ENCODE data around the gene DAAM1.

Gene DAAM1

GRCh38 chr14:59292028-59292427 is 103.6 kb downstream of the DAAM1 start:
- DNase-seq (ENCODE audit: low spot score), result no peak

DNA sequence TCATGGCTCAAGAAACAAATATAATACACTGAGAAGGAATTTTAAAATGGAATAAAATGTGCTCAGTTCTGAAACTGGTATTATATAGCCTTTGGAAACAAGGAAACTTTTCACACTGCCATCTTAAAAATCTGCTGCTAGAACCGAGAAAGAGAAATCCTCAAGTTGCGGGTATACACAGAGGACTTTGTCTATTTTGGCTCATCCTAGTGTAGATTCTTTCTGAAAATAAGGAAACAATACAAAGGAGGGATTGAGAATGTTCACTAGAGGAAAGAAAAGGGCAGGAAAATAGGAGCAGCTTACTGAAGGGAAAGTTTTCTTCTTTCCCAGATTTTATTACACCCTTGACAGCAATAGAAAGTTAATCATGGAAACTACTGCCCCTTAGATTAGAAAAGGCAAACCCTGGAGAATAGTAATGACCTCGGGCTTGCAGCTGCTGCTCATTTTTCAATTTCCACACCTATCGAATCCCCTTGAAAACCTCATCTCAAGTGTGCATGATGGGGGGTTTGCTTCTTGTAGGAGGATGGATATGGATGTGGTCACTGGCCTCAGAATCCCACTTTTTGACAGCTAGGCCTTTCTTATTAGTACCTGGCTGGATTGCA is 104.6 kb downstream of the DAAM1 start:
- no peak for DNase-seq (ENCODE audit: low spot score)

DNA sequence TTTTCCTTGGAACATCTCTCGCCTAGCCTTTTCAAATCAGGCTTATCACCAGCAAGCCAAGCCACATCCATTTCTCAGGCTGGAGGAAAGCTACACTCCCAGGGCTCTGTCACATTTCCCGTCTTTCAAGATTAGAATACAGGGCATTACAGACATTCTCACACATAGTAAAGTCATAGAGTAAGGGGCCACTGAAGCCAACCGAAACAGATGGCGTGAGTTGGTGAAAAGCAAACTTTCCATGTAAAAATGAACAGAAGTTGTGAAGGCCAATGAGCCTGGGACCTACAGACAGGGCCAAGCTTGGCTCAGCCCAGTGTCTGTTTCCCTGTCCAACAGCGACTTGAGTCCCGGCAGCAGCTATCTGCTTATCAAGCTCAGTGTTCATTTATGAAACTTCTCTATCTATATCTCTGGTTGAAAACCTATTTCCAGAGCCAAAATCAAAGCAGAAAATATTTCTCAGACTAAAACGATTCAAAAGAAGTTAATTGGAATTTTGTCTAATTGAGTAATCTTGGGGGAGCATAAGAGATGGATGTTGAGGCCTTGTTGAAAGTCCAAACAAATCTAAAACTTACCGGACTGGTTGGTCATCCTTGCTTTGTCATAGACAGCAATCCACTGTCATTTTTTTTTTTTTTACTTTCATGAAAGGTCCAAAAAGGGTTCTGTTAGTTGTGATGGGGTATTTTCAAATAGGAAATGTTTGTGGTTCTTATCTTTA is 105.6 kb downstream of the DAAM1 start:
- no peak for DNase-seq (ENCODE audit: low spot score)

- no peak for DNase-seq (ENCODE audit: low spot score)
These were observed 106.2 kb downstream of the DAAM1 start for GRCh38 chr14:59294662-59294992.

GRCh38 chr14:59295951-59296350 is 107.5 kb downstream of the DAAM1 start:
- DNase-seq (ENCODE audit: low spot score), result no peak

DNA sequence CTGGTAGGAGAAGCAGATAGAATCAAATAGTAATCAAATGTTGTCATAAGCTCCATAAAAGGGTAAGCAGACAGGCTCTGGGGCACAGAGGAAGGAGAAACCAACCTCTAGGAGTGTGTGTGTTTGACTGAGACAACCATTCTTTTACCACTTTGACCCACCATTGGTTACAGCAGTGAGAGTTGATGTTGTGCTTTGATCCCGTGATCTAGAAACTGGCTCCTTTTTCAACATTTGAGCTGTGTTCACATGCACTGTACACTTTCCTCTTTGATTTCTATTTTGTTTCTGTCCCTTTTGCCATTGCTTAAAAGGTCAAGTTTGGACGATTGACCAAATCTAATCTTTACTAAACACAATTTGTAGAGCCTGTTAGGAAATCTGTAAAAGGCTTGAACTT is 108.0 kb downstream of the DAAM1 start:
- DNase-seq (ENCODE audit: low spot score), result no peak

GRCh38 chr14:59297071-59297776 is 108.8 kb downstream of the DAAM1 start:
- no peak for DNase-seq (ENCODE audit: low spot score)

- DNase-seq (ENCODE audit: low spot score), result no peak
These were observed 111.3 kb downstream of the DAAM1 start for GRCh38 chr14:59299731-59300130.

DNA sequence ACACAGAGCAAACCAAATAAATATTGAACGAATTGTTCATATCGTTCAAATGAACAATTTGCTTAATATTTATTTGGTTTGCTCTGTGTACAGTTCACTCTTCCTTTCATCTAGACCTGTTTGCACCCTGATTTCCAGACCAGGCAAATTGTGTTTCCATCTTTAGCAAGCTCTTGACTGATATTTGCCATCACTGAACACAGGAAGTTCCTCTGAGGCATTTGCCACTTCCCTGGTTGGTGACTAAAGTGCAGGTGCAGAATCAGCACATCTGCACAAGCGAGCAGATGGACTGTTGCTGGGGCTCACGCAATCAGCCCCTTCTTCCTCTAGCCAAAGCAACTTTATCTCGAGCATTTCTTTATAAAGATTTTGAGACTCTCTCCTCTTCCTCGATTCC is 112.9 kb downstream of the DAAM1 start:
- peak; percentile 20 for DNase-seq (ENCODE audit: low spot score)

DNA sequence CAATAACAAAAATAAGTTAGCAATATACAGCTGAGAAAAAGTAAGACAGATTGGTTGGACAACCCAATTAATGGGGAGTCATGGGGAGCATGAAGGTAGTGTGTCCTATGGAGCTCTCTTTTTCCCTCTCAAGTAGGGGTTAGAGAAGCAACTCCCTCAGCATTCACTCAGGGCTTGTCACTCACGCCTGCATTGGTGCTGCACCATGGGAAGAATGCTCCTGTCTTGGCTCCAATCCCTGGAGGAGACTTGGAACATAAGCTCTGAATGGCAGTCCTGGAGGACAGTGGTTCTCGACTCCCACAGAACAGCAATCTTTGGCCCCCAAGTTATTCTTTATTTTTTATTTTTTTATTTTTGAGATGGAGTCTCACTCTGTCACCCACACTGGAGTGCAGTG is 113.8 kb downstream of the DAAM1 start:
- no peak for DNase-seq (ENCODE audit: low spot score)

DNA sequence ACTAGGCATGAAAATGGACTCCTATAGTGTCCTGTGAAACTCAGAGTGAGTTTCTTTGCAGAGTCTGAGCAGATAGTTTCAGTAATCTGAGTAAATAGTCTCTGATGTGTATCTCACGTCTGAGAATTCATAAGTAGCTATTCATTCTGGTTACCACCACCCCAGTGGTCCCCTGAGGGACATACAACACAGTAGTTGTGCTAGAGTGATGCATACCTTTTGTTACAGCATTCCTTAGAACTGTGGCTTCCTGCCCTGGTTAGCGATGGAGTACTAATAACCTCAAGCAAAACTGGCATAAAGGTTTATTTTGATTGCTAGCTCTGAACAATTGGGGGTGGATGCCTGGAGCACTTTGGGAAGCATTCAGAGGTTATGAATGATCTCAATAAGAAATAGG is 114.7 kb downstream of the DAAM1 start:
- DNase-seq (ENCODE audit: low spot score), result no peak

DNA sequence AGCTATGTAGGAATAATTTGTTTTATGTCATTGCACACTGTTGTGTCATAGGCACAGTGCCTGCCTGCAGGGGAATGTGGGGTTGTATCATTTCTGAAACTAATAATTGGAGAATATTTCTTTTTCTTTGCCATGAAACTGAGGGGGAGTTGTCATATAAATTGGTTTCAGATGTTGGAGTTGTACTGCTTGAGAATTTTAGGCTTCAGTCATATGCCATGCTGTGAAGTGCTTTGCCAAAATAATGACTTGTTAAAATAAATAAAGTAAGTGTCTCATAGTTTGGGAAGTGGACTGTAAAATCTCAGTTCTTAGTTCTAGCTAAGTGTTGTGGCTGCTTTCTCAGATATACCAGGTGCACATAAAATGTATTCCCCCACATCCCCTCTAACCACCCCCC is 116.8 kb downstream of the DAAM1 start:
- no peak for DNase-seq (ENCODE audit: low spot score)

DNA sequence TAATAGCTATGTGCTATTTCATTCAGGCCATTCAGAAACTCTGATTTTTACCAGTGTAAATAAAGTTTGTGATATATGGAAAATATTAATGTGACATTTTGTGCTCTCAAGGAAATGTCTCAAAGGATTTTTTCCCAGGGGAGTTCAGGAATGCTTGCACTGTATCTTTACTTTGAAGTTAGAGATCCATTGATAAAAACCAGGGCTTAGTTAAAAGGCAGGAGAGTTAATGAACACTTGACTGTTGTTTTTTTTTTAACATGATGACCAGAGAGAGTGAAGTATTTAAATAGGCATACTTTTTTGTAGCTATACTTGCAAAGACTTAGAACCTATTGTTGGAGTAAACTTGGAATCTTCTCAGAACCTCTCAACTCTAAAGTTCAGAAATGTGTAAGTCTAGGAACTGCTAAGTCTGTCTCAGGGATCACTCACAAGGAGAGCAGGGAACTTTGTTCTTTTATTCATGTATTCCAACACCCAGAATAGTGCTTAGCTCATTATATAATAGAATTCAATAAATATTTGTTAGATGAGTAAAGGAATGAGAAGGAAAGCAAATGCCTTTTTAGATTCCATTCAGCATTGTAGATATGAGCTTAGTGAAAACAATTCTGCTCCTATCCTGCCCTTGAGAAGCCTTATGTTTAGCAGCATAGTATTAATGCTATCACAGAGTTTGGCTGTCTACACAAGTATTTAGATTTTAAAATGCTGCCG is 117.5 kb downstream of the DAAM1 start:
- DNase-seq (ENCODE audit: low spot score), result no peak

DNA sequence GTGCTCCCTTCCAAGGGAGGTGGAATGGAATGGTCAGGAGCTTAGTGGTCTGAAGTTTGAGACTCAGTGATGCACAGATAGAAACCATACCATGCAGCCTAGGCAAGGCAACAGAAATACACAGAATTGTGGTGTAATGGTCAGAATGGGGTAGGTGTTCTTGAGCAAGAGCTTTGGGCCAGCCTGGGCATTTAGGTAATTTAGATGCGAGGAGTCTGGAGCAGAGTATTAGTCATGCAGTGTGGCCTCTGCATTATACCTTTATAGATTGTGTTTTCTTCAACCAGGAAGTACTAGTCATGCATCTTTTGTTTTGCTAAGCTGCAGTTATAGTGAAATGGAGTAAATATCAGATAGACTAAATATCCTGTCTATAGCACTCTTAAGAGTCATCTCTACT is 118.3 kb downstream of the DAAM1 start:
- DNase-seq (ENCODE audit: low spot score), result no peak

DNA sequence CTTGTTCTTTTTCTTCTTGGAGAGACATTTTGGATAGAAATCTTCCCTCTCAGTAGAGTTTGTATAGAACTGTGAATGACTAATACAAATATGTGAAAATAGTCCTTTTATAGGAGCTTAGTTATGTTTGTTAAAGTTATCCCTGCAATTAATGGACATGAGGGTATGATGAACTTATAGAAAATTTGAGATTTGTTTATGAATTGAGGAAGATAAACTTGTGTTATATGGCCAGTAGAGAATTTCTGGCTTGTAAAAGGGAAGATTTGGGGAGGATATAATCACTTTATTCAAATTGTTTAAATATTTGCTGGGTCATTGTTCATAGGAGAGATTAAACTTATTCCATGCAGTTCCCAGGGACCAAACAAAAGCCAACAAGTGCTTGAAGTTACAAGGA is 119.6 kb downstream of the DAAM1 start:
- DNase-seq (ENCODE audit: low spot score), result no peak

- no peak for DNase-seq (ENCODE audit: low spot score)
These were observed 120.2 kb downstream of the DAAM1 start for GRCh38 chr14:59308673-59309072.

- DNase-seq (ENCODE audit: low spot score), result no peak
These were observed 120.9 kb downstream of the DAAM1 start for GRCh38 chr14:59309291-59309900.

- no peak for DNase-seq (ENCODE audit: low spot score)
These were observed 122.2 kb downstream of the DAAM1 start for GRCh38 chr14:59310633-59311032.

GRCh38 chr14:59311723-59312122 is 123.3 kb downstream of the DAAM1 start:
- no peak for DNase-seq (ENCODE audit: low spot score)

- DNase-seq (ENCODE audit: low spot score), result no peak
These were observed 124.7 kb downstream of the DAAM1 start for GRCh38 chr14:59313144-59313651.

DNA sequence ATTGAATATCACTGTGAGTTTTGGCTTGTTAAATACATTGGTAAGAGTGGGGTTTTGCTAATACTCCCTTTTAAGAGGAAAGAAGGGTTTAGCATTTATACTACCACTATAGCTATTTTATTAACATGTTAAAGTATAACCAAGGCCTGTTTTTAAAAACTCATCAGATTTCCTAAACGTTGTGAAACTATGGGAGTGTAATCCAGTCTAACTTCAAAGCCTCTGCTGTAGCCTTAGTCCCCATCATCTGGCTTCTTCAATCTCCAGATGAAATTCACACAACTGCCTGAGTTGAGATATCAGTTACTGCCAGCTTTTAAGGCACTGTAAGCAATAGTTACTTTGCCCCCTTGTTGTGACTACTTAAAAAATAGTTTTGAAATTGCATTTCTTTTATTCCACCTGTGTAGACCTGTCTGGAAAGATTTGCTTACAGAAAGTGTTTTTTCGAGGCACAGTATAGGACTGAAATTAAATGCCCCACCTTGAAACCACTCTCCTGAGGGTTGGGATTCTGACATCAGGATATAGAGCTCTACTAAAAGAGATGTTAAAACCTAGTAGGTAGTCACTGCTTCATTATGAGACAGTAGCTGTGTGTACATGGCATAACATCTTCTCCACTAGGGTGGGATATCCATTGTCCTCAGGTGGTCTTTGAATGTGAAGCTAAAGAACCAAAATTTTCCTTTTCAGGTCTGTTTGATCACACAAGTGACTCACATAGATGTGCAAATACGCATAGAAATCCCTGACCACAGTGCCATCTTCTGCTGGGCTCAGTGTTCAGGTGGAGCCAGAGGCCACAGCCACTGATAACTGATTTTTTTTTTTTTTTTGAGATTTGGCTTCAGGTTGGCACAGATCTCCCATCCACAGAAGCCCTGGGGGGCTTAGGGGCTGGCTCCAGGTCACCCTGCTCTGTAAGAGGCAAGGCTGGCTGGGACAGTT is 125.5 kb downstream of the DAAM1 start:
- DNase-seq (ENCODE audit: low spot score), result no peak

Data from pons (tissue), 1 donor.